Ectodermal cell (in vitro differentiated cells): ENCODE measurements around the gene SNAPC1.
A peak's percentile ranks its signal among the peaks of the same experiment; 100 is the strongest.

ENCODE experiments used
- H3K27ac ChIP-seq: 2 replicates; pipeline ENCODE4 v1.7.0; 2013; ENCODE audit warnings: mild to moderate bottlenecking, low read depth, low read length; ENCODE audit not compliant: insufficient read depth, poor library complexity, severe bottlenecking
- H3K27me3 ChIP-seq: 2 replicates; pipeline ENCODE4 v1.7.0; 2013; ENCODE audit warnings: mild to moderate bottlenecking, low read length; ENCODE audit not compliant: insufficient read depth, control insufficient read depth, poor library complexity, severe bottlenecking
- H3K36me3 ChIP-seq: one replicate; pipeline ENCODE4 v1.7.0; 2013; ENCODE audit warnings: low read length; ENCODE audit not compliant: control insufficient read depth, insufficient read depth
- H3K4me1 ChIP-seq: one replicate; pipeline ENCODE4 v1.7.0; 2013; ENCODE audit warnings: low read length; ENCODE audit not compliant: control insufficient read depth, insufficient read depth
- H3K4me3 ChIP-seq: 2 replicates; pipeline ENCODE4 v1.7.0; 2013; ENCODE audit warnings: low read depth, low read length, control low read depth; ENCODE audit not compliant: insufficient read depth
- H3K9me3 ChIP-seq: 2 replicates; pipeline ENCODE4 v1.7.0; 2013; ENCODE audit warnings: mild to moderate bottlenecking, low read length, moderate library complexity; ENCODE audit not compliant: control insufficient read depth
- WGBS, 2 experiments: methylation state at CpG; one replicate each; pipeline ENCODE4 v1.1.7; 2013; ENCODE audit warnings: missing lambda C conversion rate in 2 of 2; 5-methylcytosine and 5-hydroxymethylcytosine counted together

The SNAPC1 gene

GRCh38 chr14:61759878-61760277 is 2.3 kb upstream of the SNAPC1 start:
- no peaks in the 10 kb centered on the region for H3K4me1 ChIP-seq
- no peak overlapping the region for H3K4me3 ChIP-seq
- H3K27ac ChIP-seq, result no peak overlapping the region
- H3K36me3 ChIP-seq, result no peaks in the 10 kb centered on the region
- H3K9me3 ChIP-seq, result no peaks in the 10 kb centered on the region
- H3K27me3 ChIP-seq, result no peaks in the 10 kb centered on the region
- 95 to 96% methylated on average over 7 of the region's 7 CpGs for WGBS, 2 experiments

- Histone ChIP-seq H3K27ac (peak overlapping the region; percentile 64), H3K36me3 (no peaks in the 10 kb centered on the region), H3K27me3 (no peaks in the 10 kb centered on the region), H3K4me1 (peaks cover 6% of the 10 kb centered on the region), H3K4me3 (peak overlapping the region; percentile 82), H3K9me3 (no peaks in the 10 kb centered on the region)
- WGBS, 2 experiments, result 72 to 79% methylated on average over 4 to 5 of the region's 5 CpGs
Observed at GRCh38 chr14:61761557-61761956, 663 bp upstream of the SNAPC1 start.

GRCh38 chr14:61764342-61765122 is 2.3 kb downstream of the SNAPC1 start:
- Histone ChIP-seq H3K27me3 (no peaks in the 10 kb centered on the region), H3K36me3 (peaks cover 12% of the 10 kb centered on the region), H3K4me3 (peak overlapping the region; percentile 1), H3K4me1 (peaks cover 6% of the 10 kb centered on the region), H3K9me3 (no peaks in the 10 kb centered on the region), H3K27ac (no peak overlapping the region)
- WGBS, 2 experiments, result 100% methylated on average over 1 of the region's 5 CpGs

- H3K9me3 ChIP-seq, result no peaks in the 10 kb centered on the region
- H3K27ac ChIP-seq, result no peak overlapping the region
- 79 to 82% methylated on average over 15 of the region's 15 CpGs for WGBS, 2 experiments
- peaks cover 6% of the 10 kb centered on the region for H3K4me1 ChIP-seq
- H3K27me3 ChIP-seq, result no peaks in the 10 kb centered on the region
- peaks cover 21% of the 10 kb centered on the region for H3K36me3 ChIP-seq
- H3K4me3 ChIP-seq, result no peak overlapping the region
Observed at GRCh38 chr14:61765225-61765943, 3.2 kb downstream of the SNAPC1 start.

- Histone ChIP-seq H3K9me3 (no peaks in the 10 kb centered on the region), H3K27me3 (no peaks in the 10 kb centered on the region), H3K36me3 (peaks cover 26% of the 10 kb centered on the region), H3K27ac (no peak overlapping the region), H3K4me3 (no peak overlapping the region), H3K4me1 (peaks cover 6% of the 10 kb centered on the region)
- WGBS, 2 experiments, result 93 to 95% methylated on average over 3 to 5 of the region's 5 CpGs
Observed at GRCh38 chr14:61766151-61766550, 3.9 kb downstream of the SNAPC1 start.

- Histone ChIP-seq H3K9me3 (no peaks in the 10 kb centered on the region), H3K36me3 (peaks cover 29% of the 10 kb centered on the region), H3K27ac (no peak overlapping the region), H3K4me3 (no peak overlapping the region), H3K27me3 (no peaks in the 10 kb centered on the region), H3K4me1 (peaks cover 6% of the 10 kb centered on the region)
- 94 to 98% methylated on average over 2 to 3 of the region's 3 CpGs for WGBS, 2 experiments
Observed at GRCh38 chr14:61768240-61768639, 6.0 kb downstream of the SNAPC1 start.

- peaks cover 6% of the 10 kb centered on the region for H3K4me1 ChIP-seq
- no peak overlapping the region for H3K27ac ChIP-seq
- no peaks in the 10 kb centered on the region for H3K27me3 ChIP-seq
- no CpG with 5 or more reads among the region's 3 CpGs for WGBS, 2 experiments
- H3K36me3 ChIP-seq, result peaks cover 37% of the 10 kb centered on the region
- no peaks in the 10 kb centered on the region for H3K9me3 ChIP-seq
- H3K4me3 ChIP-seq, result no peak overlapping the region
Observed at GRCh38 chr14:61769893-61770292, 7.7 kb downstream of the SNAPC1 start.

GRCh38 chr14:61774861-61775260 is 12.6 kb downstream of the SNAPC1 start:
- no peaks in the 10 kb centered on the region for H3K9me3 ChIP-seq
- H3K27ac ChIP-seq, result no peak overlapping the region
- no peaks in the 10 kb centered on the region for H3K27me3 ChIP-seq
- H3K4me3 ChIP-seq, result no peak overlapping the region
- H3K36me3 ChIP-seq, result peaks cover 33% of the 10 kb centered on the region
- H3K4me1 ChIP-seq, result no peaks in the 10 kb centered on the region
- 93 to 94% methylated on average over 1 of the region's 1 CpG for WGBS, 2 experiments

- no peak overlapping the region for H3K4me3 ChIP-seq
- H3K4me1 ChIP-seq, result no peaks in the 10 kb centered on the region
- no peaks in the 10 kb centered on the region for H3K27me3 ChIP-seq
- H3K27ac ChIP-seq, result no peak overlapping the region
- H3K9me3 ChIP-seq, result no peaks in the 10 kb centered on the region
- H3K36me3 ChIP-seq, result peaks cover 45% of the 10 kb centered on the region
- 93 to 96% methylated on average over 3 of the region's 3 CpGs for WGBS, 2 experiments
Observed at GRCh38 chr14:61780125-61780524, 17.9 kb downstream of the SNAPC1 start.

- Histone ChIP-seq H3K4me1 (no peaks in the 10 kb centered on the region), H3K9me3 (no peaks in the 10 kb centered on the region), H3K27ac (no peak overlapping the region), H3K27me3 (no peaks in the 10 kb centered on the region), H3K36me3 (peaks cover 6% of the 10 kb centered on the region), H3K4me3 (no peak overlapping the region)
- whole genome bisulfite sequencing, 2 experiments, result 87 to 94% methylated on average over 5 of the region's 5 CpGs
Observed at GRCh38 chr14:61797309-61797708, 35.1 kb downstream of the SNAPC1 start.
